Measurements from ENCODE around the gene CORO7.
"Not testable (repeated sequence)": the region's sequence is repeated elsewhere in the genome, so short reads cannot be mapped to it uniquely, and the experiment has no call there.

Gene CORO7

GRCh38 chr16:4344983-4345835, 71.2 kb downstream of the CORO7 start:
- FAIRE-seq (no peak), DNase-seq (ENCODE audit: insufficient read length, low spot score) (no peak)
- TF ChIP-seq SPI1 (IDR thresholded peaks at IDR 0.05; ENCODE audit: low read depth, low read length) (no peak), POU2F2 (IDR thresholded peaks at IDR 0.05; ENCODE audit: low read depth, low read length) (no peak), POLR2A (IDR thresholded peaks at IDR 0.05; ENCODE audit: low read depth, low read length) (no peak), PAX5 (IDR thresholded peaks at IDR 0.05; ENCODE audit: insufficient read depth, low read length, severe bottlenecking) (no peak), TAF1 (IDR thresholded peaks at IDR 0.05; ENCODE audit: low read depth, low read length) (no peak), POLR2AphosphoS5 (IDR thresholded peaks at IDR 0.05; ENCODE audit: low read depth, low read length) (no peak)

GRCh38 chr16:4344300-4344982, 72.0 kb downstream of the CORO7 start:
- FAIRE-seq = peak; percentile 63
- DNase-seq (ENCODE audit: insufficient read length, low spot score) = not testable (repeated sequence)

GRCh38 chr16:4342866-4343744, 73.3 kb downstream of the CORO7 start:
- DNase-seq (ENCODE audit: insufficient read length, low spot score) (no peak), FAIRE-seq (no peak)
- TF ChIP-seq SPI1 (IDR thresholded peaks at IDR 0.05; ENCODE audit: low read depth, low read length) (no peak), PAX5 (IDR thresholded peaks at IDR 0.05; ENCODE audit: insufficient read depth, low read length, severe bottlenecking) (no peak), POLR2AphosphoS5 (IDR thresholded peaks at IDR 0.05; ENCODE audit: low read depth, low read length) (no peak), TAF1 (IDR thresholded peaks at IDR 0.05; ENCODE audit: low read depth, low read length) (no peak), POLR2A (IDR thresholded peaks at IDR 0.05; ENCODE audit: low read depth, low read length) (no peak), POU2F2 (IDR thresholded peaks at IDR 0.05; ENCODE audit: low read depth, low read length) (no peak)

- no peak for DNase-seq (ENCODE audit: insufficient read length, low spot score)
- TF ChIP-seq POLR2A (IDR thresholded peaks at IDR 0.05; ENCODE audit: low read depth, low read length) (no peak), TAF1 (IDR thresholded peaks at IDR 0.05; ENCODE audit: low read depth, low read length) (no peak)
- FAIRE-seq = no peak
Measured at GRCh38 chr16:4341250-4341649, 75.1 kb downstream of the CORO7 start.

GRCh38 chr16:4340443-4340842, 76.0 kb downstream of the CORO7 start:
- DNase-seq (ENCODE audit: insufficient read length, low spot score) (no peak), FAIRE-seq (no peak)
- TF ChIP-seq POLR2A (IDR thresholded peaks at IDR 0.05; ENCODE audit: low read depth, low read length) (no peak), SPI1 (IDR thresholded peaks at IDR 0.05; ENCODE audit: low read depth, low read length) (no peak), POU2F2 (IDR thresholded peaks at IDR 0.05; ENCODE audit: low read depth, low read length) (no peak), TAF1 (IDR thresholded peaks at IDR 0.05; ENCODE audit: low read depth, low read length) (no peak), POLR2AphosphoS5 (IDR thresholded peaks at IDR 0.05; ENCODE audit: low read depth, low read length) (no peak), PAX5 (IDR thresholded peaks at IDR 0.05; ENCODE audit: insufficient read depth, low read length, severe bottlenecking) (no peak)

- TF ChIP-seq PAX5 (IDR thresholded peaks at IDR 0.05; ENCODE audit: insufficient read depth, low read length, severe bottlenecking) = no peak
- TF ChIP-seq TAF1 (IDR thresholded peaks at IDR 0.05; ENCODE audit: low read depth, low read length) = no peak
- no peak for TF ChIP-seq POLR2AphosphoS5 (IDR thresholded peaks at IDR 0.05; ENCODE audit: low read depth, low read length)
- TF ChIP-seq POU2F2 (IDR thresholded peaks at IDR 0.05; ENCODE audit: low read depth, low read length) = no peak
- no peak for TF ChIP-seq SPI1 (IDR thresholded peaks at IDR 0.05; ENCODE audit: low read depth, low read length)
- TF ChIP-seq POLR2A (IDR thresholded peaks at IDR 0.05; ENCODE audit: low read depth, low read length) = no peak
- DNase-seq (ENCODE audit: insufficient read length, low spot score) (no peak), FAIRE-seq (no peak)
Measured at GRCh38 chr16:4339909-4340308, 76.5 kb downstream of the CORO7 start.

DNA sequence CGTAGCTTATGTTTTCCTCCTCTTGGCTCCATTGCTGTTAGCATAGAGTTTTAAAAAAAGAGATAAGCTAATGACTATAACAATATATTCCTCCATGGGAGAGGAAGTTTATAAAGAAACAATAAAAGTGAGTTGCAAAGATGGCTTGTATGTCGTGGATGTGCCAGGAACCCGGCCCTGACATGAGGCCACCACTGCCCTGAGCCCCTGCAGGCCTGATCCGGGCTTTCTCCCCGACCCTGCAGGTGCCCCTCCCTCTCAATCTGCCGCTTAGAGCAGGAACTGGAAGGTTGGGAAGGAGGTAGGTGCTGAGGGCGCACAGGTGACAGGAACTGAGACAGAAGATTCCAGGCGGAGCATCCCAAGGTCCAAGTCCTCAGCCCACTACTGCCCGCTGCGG, 76.9 kb downstream of the CORO7 start:
- FAIRE-seq = no peak
- no peak for DNase-seq (ENCODE audit: insufficient read length, low spot score)
- no peak for TF ChIP-seq SPI1 (IDR thresholded peaks at IDR 0.05; ENCODE audit: low read depth, low read length)
- TF ChIP-seq PAX5 (IDR thresholded peaks at IDR 0.05; ENCODE audit: insufficient read depth, low read length, severe bottlenecking) = no peak
- TF ChIP-seq POLR2A (IDR thresholded peaks at IDR 0.05; ENCODE audit: low read depth, low read length) = no peak
- no peak for TF ChIP-seq POLR2AphosphoS5 (IDR thresholded peaks at IDR 0.05; ENCODE audit: low read depth, low read length)
- TF ChIP-seq TAF1 (IDR thresholded peaks at IDR 0.05; ENCODE audit: low read depth, low read length) = no peak
- TF ChIP-seq POU2F2 (IDR thresholded peaks at IDR 0.05; ENCODE audit: low read depth, low read length) = no peak

DNA sequence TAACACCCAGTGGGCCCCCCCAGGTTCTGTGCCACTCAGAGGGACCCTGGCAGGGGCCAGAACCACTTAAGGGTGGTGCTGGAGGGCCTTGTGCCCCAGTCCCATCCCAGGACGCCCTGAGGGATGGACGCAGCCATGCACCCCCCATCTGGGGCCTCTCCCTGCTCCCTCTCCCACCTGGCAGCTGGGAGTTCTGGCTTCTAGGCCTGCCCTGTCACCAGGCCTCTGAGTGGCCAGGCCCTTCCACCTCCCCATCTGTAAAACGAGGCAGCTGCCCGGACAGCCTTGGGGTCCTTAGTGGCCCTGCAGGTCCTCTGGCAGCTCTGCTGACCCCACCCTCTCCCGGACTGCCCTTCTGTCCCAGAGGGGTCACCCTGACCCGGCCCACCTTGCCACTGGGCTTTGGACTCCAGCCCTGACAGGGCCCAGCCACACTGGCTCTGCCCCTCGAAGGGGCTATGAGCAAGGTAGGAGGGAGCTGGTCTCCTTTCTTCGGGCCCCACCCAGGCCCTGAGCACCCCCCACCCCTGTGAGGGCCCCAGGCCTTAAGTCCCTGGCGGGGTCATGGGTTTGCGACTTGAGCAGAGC, 77.6 kb downstream of the CORO7 start:
- no peak for FAIRE-seq
- TF ChIP-seq TAF1 (IDR thresholded peaks at IDR 0.05; ENCODE audit: low read depth, low read length) (no peak), POU2F2 (IDR thresholded peaks at IDR 0.05; ENCODE audit: low read depth, low read length) (no peak), SPI1 (IDR thresholded peaks at IDR 0.05; ENCODE audit: low read depth, low read length) (no peak), POLR2AphosphoS5 (IDR thresholded peaks at IDR 0.05; ENCODE audit: low read depth, low read length) (no peak), POLR2A (IDR thresholded peaks at IDR 0.05; ENCODE audit: low read depth, low read length) (no peak), PAX5 (IDR thresholded peaks at IDR 0.05; ENCODE audit: insufficient read depth, low read length, severe bottlenecking) (no peak)
- no peak for DNase-seq (ENCODE audit: insufficient read length, low spot score)

- no peak for TF ChIP-seq POLR2A (IDR thresholded peaks at IDR 0.05; ENCODE audit: low read depth, low read length)
- no peak for TF ChIP-seq SPI1 (IDR thresholded peaks at IDR 0.05; ENCODE audit: low read depth, low read length)
- TF ChIP-seq TAF1 (IDR thresholded peaks at IDR 0.05; ENCODE audit: low read depth, low read length) = no peak
- TF ChIP-seq POLR2AphosphoS5 (IDR thresholded peaks at IDR 0.05; ENCODE audit: low read depth, low read length) = no peak
- no peak for TF ChIP-seq PAX5 (IDR thresholded peaks at IDR 0.05; ENCODE audit: insufficient read depth, low read length, severe bottlenecking)
- TF ChIP-seq POU2F2 (IDR thresholded peaks at IDR 0.05; ENCODE audit: low read depth, low read length) = no peak
- FAIRE-seq (no peak), DNase-seq (ENCODE audit: insufficient read length, low spot score) (no peak)
Measured at GRCh38 chr16:4338125-4338582, 78.2 kb downstream of the CORO7 start.
